ENCODE measurements around the gene TM9SF2.
"Not testable (repeated sequence)": the region's sequence is repeated elsewhere in the genome, so short reads cannot be mapped to it uniquely, and the experiment has no call there.

Gene TM9SF2

DNA sequence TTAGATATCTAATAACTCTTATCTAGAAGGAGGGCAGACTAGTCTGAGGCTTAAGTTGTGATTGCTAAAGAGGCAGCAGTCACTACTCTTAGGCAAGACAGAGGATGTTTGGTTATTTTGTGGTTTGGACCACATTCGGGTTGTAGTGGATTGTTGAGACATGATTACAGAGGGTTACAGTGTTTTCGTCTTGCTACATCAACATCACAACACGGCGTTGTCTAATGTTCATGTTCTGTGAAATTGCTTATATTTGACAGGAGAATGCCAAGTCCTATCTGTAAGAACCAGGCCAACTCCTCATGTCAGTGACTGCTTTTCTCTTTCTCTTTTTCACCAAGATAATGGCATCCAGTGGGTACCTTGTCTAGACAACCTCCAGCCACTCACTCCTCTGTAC, 16.8 kb upstream of the TM9SF2 start:
- H3K9ac ChIP-seq (ENCODE audit: low read length) = no peak overlapping the region
- H3K79me2 ChIP-seq (ENCODE audit: insufficient read depth, low read length) = no peaks in the 10 kb centered on the region
- no peaks in the 10 kb centered on the region for H3F3A ChIP-seq (ENCODE audit: insufficient read depth, low read length)
- no peak overlapping the region for H2AFZ ChIP-seq (ENCODE audit: low read length)
- H3K4me3 ChIP-seq (ENCODE audit: low read depth, low read length, poor library complexity, severe bottlenecking) = no peak overlapping the region
- H3K9me2 ChIP-seq (ENCODE audit: low read depth, low read length) = no peaks in the 10 kb centered on the region
- no peaks in the 10 kb centered on the region for H3K9me3 ChIP-seq (ENCODE audit: low read length)
- no peaks in the 10 kb centered on the region for H3K27me3 ChIP-seq (ENCODE audit: insufficient read depth, low read length)
- no peaks in the 10 kb centered on the region for H4K20me1 ChIP-seq (ENCODE audit: insufficient read depth, low read length)
- H3K4me2 ChIP-seq (ENCODE audit: low read length) = no peak overlapping the region
- no peak overlapping the region for H3K27ac ChIP-seq (ENCODE audit: low read depth, low read length, poor library complexity, severe bottlenecking)
- TF ChIP-seq EZH2 (IDR thresholded peaks at IDR 0.05; ENCODE audit: borderline replicate concordance, low read length) (no peak), CTCF (IDR thresholded peaks at IDR 0.05; ENCODE audit: low read length) (no peak)
- no peaks in the 10 kb centered on the region for H3K36me3 ChIP-seq (ENCODE audit: insufficient read depth, low read length)
- no peaks in the 10 kb centered on the region for H3K4me1 ChIP-seq (ENCODE audit: insufficient read depth, low read length, severe bottlenecking)

DNA sequence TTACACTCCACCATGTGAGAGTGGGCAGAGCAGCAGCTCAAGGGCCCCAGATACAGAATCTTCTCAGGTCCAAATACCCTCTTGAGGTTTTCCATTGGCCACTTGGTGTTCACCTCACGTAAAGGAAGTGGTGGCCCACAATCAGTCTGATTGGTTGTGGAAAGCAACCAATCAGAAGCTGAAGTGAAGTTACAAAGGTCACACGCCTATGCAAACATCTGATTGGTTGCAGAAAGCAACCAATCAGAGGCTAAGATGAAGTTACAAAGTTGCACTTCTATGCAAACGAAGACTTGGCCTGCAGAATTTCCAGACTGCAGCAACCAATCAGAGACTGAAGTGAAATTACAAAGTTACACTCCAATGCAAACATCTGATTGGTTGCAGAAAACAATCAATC, 14.3 kb upstream of the TM9SF2 start:
- no peaks in the 10 kb centered on the region for H3K9me3 ChIP-seq (ENCODE audit: low read length)

DNA sequence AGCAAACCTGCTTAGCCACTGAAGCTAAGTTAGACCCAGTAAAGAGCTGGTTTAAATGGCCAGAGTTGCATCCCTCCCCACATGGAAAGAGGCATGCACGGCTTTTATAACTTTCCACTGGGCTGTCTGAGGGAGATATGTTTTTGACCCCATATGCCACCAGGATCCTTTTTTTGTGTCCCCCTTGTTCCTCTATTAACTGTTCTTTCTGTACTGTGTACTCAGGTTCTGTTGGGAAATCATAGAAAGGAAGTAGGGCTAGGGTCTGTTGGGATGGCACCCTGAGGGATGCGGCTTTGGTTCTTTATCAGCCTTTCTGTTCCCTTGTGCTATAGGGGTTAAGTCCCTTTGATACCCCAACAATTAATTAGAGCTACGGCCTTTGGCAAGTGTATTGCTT, 12.2 kb upstream of the TM9SF2 start:
- Histone ChIP-seq H3K27me3 (ENCODE audit: insufficient read depth, low read length) (no peaks in the 10 kb centered on the region), H3K27ac (ENCODE audit: low read depth, low read length, poor library complexity, severe bottlenecking) (no peak overlapping the region), H4K20me1 (ENCODE audit: insufficient read depth, low read length) (no peaks in the 10 kb centered on the region), H3K4me2 (ENCODE audit: low read length) (no peak overlapping the region), H3K9me2 (ENCODE audit: low read depth, low read length) (no peaks in the 10 kb centered on the region), H3K79me2 (ENCODE audit: insufficient read depth, low read length) (no peaks in the 10 kb centered on the region), H3K4me3 (ENCODE audit: low read depth, low read length, poor library complexity, severe bottlenecking) (no peak overlapping the region), H3K4me1 (ENCODE audit: insufficient read depth, low read length, severe bottlenecking) (no peaks in the 10 kb centered on the region), H3K9me3 (ENCODE audit: low read length) (no peaks in the 10 kb centered on the region), H2AFZ (ENCODE audit: low read length) (no peak overlapping the region), H3K9ac (ENCODE audit: low read length) (no peak overlapping the region), H3F3A (ENCODE audit: insufficient read depth, low read length) (no peaks in the 10 kb centered on the region), H3K36me3 (ENCODE audit: insufficient read depth, low read length) (no peaks in the 10 kb centered on the region)
- TF ChIP-seq EZH2 (IDR thresholded peaks at IDR 0.05; ENCODE audit: borderline replicate concordance, low read length) = no peak
- no peak for TF ChIP-seq CTCF (IDR thresholded peaks at IDR 0.05; ENCODE audit: low read length)

More for the DNA sequence above, 14.3 kb upstream of the TM9SF2 start:
- H3K36me3 ChIP-seq (ENCODE audit: insufficient read depth, low read length) = no peaks in the 10 kb centered on the region
- H4K20me1 ChIP-seq (ENCODE audit: insufficient read depth, low read length) = no peaks in the 10 kb centered on the region
- no peaks in the 10 kb centered on the region for H3F3A ChIP-seq (ENCODE audit: insufficient read depth, low read length)
- H3K4me3 ChIP-seq (ENCODE audit: low read depth, low read length, poor library complexity, severe bottlenecking) = no peak overlapping the region
- no peak overlapping the region for H2AFZ ChIP-seq (ENCODE audit: low read length)
- TF ChIP-seq EZH2 (IDR thresholded peaks at IDR 0.05; ENCODE audit: borderline replicate concordance, low read length) = no peak
- TF ChIP-seq CTCF (IDR thresholded peaks at IDR 0.05; ENCODE audit: low read length) = no peak
- no peaks in the 10 kb centered on the region for H3K79me2 ChIP-seq (ENCODE audit: insufficient read depth, low read length)
- H3K27ac ChIP-seq (ENCODE audit: low read depth, low read length, poor library complexity, severe bottlenecking) = no peak overlapping the region
- no peaks in the 10 kb centered on the region for H3K27me3 ChIP-seq (ENCODE audit: insufficient read depth, low read length)
- H3K9me2 ChIP-seq (ENCODE audit: low read depth, low read length) = no peaks in the 10 kb centered on the region
- H3K4me2 ChIP-seq (ENCODE audit: low read length) = no peak overlapping the region
- no peak overlapping the region for H3K9ac ChIP-seq (ENCODE audit: low read length)
- H3K4me1 ChIP-seq (ENCODE audit: insufficient read depth, low read length, severe bottlenecking) = no peaks in the 10 kb centered on the region

- not testable (repeated sequence) for H2AFZ ChIP-seq (ENCODE audit: low read length); H4K20me1 ChIP-seq (ENCODE audit: insufficient read depth, low read length); H3K9ac ChIP-seq (ENCODE audit: low read length); H3K4me1 ChIP-seq (ENCODE audit: insufficient read depth, low read length, severe bottlenecking); H3K79me2 ChIP-seq (ENCODE audit: insufficient read depth, low read length); H3K27me3 ChIP-seq (ENCODE audit: insufficient read depth, low read length); H3K9me2 ChIP-seq (ENCODE audit: low read depth, low read length); H3F3A ChIP-seq (ENCODE audit: insufficient read depth, low read length); H3K27ac ChIP-seq (ENCODE audit: low read depth, low read length, poor library complexity, severe bottlenecking); H3K4me3 ChIP-seq (ENCODE audit: low read depth, low read length, poor library complexity, severe bottlenecking); H3K4me2 ChIP-seq (ENCODE audit: low read length); H3K9me3 ChIP-seq (ENCODE audit: low read length); H3K36me3 ChIP-seq (ENCODE audit: insufficient read depth, low read length)
These were observed 9.5 kb upstream of the TM9SF2 start for GRCh38 chr13:99491750-99492149.

Data from OCI-LY1 (cell line).